GM21526 (cell line): Measurements from ENCODE around the gene C2orf42.
"Not testable (repeated sequence)": the region's sequence is repeated elsewhere in the genome, so short reads cannot be mapped to it uniquely, and the experiment has no call there.

Experiments
- ATAC-seq: cut with Tn5 transposase; IDR thresholded peaks from one replicate; pipeline ENCODE4 v1.9.1; 2021; ENCODE audit warnings: moderate library complexity; ENCODE audit not compliant: unreplicated experiment, low FRiP score

C2orf42 gene

DNA sequence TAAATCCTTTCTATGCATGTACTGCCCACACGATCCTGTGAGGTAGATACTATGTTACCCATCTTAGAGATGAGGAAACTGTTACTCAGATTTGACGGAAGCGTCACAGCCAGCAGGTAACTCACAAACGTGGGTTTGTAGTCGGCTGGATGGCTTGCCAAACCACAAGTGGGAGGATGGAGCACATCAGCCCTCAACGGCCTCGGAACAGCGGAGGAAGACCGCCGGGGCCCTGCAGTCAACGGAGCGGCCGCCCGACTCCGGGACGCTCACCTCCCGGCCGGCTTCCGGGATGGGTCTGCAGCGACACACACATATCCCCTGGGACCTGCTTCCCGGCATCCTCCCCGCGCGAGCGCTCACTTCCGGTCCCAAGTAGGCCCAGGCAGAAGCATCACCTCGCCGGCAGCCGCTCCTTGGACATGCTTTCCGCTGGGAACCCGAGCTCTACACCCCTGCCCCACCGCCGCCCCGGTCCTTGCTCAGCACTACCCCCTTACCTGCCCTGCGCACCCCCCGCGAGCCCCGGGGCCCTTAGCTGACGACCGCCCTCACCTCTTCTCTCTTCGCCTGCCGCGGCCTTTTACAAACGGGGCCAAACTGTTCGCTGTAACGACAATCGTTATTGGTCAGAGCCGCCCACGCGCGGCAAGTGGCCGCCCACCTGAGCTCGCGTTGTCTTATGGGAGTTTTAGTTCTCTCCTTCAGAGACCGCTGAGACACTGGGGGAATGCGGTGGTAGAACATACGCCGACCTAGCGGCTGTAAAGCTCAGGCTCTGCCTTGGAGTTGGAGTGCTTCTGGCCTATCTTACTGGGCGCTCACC, at the start of gene C2orf42:
Gene C2orf42 (minus strand): TSS at position 602 of the 826 bp plus-strand sequence. CDS start 9,034 bp downstream, outside the sequence.
- peak; percentile 79 for ATAC-seq

- no peak for ATAC-seq
Measured at GRCh38 chr2:70240599-70240998, 49.8 kb upstream of the C2orf42 start.

DNA sequence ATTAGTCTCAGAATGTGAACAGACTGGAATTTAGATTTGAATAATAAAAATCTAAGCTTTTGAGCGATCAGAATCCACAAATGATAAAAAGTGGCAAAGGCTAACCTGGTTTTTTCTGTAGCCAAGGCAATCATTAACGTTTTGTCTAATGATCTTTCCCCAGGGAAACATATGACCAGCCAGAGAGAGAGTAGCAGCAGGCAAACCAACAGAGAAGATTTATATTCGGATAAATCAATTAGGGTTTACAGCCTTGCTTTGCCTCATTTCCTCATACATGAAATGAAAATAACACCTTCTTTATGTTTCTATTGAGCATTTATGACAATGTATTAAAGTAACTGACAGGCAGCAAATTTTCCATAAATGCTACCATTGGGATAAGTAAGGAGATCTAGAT, 43.1 kb upstream of the C2orf42 start:
- ATAC-seq = no peak

- ATAC-seq = no peak
Measured at GRCh38 chr2:70226781-70227180, 36.0 kb upstream of the C2orf42 start.

- ATAC-seq = not testable (repeated sequence)
Measured at GRCh38 chr2:70223305-70223704, 32.5 kb upstream of the C2orf42 start.

- no peak for ATAC-seq
Measured at GRCh38 chr2:70214953-70215549, 24.2 kb upstream of the C2orf42 start.

DNA sequence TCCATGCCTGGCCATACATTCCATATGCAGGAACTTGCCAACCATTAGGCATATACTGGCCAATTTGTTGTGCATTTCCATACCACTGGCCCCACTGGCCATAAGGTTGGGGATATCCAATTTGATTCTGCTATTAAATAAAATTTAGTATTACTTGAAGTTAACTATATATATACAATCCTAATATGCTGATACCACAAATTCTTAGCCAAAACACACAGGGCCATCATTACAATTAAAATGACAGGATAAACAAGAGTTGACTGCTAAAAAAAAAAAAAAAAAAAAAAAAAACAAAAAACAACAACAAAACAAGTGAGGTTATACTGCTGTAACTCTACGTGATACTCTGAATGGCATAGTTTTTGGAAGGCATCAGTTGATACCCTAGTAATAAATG, 23.5 kb upstream of the C2orf42 start:
- ATAC-seq = no peak

DNA sequence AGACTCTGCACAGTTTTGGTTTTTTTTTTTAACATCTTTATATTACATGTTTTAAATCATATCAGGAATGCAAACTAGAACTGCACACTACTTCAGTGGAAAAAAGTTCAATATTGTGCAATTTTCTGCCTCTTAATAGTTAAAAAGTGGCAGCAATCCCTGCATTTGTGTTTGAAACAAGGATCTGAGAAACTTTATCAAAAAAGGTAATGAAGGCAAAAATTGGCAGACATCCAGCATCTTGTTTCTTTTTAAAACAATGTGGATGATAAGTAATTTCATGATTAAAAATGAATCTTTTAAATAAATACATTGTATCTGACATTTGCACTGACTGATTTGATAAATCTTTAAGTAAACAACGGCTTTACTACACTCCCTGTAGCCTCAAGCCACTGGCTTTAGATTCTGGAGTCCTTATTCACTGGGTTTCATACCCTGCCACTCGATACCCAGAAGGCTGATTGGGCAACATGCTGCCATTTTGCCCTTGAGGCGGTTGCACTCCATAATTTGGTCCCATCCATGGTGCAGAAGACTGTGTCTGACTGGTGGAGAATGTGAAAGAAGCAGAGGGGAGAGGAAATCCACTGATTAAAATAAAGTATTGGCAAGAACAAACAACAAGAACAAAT, 21.6 kb upstream of the C2orf42 start:
- ATAC-seq = no peak

GRCh38 chr2:70211595-70211994, 20.8 kb upstream of the C2orf42 start:
- no peak for ATAC-seq

- ATAC-seq = no peak
Measured at GRCh38 chr2:70204452-70204851, 13.6 kb upstream of the C2orf42 start.

DNA sequence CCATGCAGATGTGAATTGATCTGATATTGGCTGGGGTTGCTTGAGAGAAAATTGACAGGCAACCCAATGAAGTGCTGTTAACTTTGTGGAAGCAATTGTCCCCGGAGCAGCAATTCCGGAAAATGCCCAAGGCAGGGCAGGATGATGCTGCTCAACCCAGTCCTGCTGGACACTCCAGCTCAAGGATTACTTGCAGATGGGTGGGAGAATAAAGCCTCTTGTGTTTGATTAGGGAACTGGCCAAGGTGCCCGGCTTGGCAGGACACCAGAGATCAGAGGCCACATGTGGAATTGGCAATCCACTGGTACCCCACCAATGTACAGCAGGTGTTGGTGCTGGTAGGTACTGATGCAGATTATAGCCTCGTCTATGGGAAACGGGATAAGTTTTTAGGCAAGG, 12.3 kb upstream of the C2orf42 start:
- ATAC-seq = no peak

DNA sequence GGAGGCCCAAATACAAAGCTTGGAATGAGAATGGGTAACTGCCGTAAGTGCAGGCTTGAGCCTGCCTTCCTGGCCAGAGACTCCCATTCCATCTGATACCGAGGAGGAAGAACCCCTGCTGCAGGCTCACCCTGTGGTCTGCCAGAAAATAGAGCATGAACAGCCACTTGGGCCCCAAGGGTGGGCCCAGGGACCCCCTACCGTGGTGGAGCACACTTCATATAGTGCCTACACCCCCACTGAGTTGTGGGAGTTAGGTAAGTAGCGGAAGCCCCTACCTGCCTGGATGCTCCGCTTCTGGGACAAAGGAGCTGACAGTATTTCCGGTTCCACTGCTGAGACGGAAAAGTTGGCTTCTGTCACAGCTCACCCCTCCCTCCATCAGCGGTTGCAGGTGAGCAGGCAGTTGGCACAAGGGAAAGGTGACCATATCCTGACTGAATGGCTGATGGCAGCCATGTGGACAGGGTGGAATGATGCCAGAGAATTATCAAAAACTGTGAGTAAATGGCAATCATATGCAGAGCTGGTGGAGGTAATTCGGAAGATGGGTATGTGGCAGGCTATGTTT, 11.5 kb upstream of the C2orf42 start:
- no peak for ATAC-seq

GRCh38 chr2:70201831-70202230, 11.0 kb upstream of the C2orf42 start:
- no peak for ATAC-seq

DNA sequence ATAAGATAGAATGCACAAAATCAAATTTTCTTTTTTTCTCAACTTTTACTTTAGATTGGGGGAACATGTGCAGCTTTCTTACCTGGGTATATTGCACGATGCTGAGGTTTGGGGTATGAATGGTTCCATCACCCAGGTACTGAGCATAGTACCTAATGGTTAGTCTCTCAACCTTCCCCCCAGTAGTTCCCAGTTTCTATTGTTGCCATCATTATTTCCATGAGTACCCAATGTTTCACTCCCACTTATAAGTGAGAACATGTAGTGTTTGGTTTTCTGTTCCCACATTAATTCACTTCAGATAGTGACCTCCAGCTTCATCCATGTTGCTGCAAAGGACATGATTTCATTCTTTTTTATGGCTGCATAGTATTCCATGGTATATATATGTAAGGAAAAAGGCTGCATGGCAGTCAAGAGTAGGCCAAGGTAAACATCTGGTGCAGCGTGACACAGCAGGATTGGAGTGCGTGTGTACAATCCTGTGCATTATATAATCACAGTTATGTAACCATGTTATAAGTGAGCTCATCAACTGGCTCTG, 10.5 kb upstream of the C2orf42 start:
- ATAC-seq = no peak

DNA sequence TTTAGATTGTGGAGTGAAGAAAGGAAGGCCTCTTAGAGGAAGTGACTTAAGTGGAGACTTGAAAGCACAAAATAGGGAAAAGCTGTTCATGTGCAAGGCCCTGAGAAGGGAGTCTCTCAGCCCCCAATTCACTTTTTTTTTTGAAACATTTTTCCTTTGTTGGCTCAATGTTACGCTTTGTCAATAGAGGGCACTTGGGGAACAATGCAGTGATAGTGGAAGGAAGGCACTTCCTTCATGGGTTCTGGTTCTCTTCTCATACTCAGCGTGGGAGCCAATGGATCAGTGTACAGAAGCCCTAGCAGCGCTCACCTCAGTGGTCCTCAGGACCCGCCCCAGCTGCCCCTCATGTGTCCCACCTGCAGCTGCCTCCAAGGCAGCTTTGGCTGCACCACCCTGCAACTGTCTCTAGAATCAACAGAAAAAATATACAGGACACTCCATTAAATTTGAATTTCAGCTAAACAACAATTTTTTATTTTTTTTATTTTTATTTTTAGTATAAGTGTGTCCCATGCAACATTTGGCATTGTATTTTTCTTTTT, 8.6 kb upstream of the C2orf42 start:
- ATAC-seq = no peak

DNA sequence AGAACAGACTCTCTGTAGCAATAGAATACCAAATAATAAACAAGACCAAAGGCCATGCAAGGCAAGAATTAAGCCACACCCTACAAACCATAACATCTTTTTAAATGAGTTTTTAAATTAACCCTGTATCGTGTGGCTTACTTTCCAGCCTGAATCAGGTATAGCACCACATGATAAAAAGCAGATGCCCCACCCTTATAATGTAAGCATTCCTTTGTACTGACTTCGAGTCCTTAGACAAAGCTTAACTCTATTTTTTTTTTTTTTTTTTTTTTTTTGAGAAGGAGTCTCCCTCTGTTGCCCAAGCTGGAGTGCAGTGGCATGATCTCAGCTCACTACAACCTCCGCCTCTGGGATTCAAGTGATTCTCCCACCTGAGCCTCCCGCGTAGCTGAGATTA, 1.7 kb upstream of the C2orf42 start:
- no peak for ATAC-seq

DNA sequence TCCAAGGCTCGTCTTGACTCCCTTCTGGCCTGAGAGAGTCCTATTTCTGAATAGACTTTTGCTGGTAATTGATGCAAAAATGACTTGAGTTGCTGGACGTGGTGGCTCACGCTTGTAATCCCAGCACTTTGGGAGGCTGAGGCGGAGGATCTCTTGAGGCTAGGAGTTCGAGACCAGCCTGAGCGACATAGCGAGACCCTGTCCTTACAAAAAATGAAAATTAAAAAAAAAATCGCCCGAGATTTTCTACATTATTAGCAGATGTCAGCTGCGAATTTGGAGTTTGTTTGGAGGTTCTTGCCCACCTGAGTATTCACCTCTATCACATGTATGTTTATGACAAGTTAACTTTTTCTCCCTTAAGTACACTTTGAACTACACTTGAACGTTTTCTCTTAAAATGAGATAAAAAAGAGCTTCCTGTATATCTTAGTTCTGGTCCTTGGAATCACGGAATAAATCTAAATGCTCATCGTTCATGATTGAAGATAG, 471 bp upstream of the C2orf42 start:
- ATAC-seq = no peak

DNA sequence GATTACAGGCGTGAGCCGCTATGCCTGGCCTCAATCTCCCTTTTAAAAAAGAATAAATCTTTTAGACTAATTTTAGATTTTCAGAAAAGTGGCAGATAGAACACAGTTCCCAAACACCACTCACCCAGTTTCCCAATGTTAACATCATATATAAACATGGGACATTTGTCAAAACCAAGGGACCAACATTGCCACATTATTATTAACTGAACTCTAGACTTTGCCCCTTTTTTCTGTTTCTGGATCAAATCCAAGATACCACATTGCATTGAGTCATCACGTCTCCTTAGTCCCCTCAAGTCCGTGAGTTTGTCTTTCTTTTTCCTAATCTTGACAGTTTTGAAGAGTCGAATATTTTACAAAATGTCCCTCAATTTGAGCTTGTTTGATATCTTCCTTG, 2.4 kb downstream of the C2orf42 start:
- no peak for ATAC-seq

GRCh38 chr2:70187170-70187569, 3.6 kb downstream of the C2orf42 start:
- ATAC-seq = not testable (repeated sequence)

- ATAC-seq = no peak
Measured at GRCh38 chr2:70182689-70183088, 8.1 kb downstream of the C2orf42 start.
